ENCODE data around the gene OPHN1. TPM values are rescaled to one million over a fixed set of nuclear protein-coding genes. Genes with fewer than 3 reads are reported as not detected.

Gene OPHN1
- total RNA-seq, 2 donors from 2014 or later, result 5.0 to 5.9 TPM

DNA sequence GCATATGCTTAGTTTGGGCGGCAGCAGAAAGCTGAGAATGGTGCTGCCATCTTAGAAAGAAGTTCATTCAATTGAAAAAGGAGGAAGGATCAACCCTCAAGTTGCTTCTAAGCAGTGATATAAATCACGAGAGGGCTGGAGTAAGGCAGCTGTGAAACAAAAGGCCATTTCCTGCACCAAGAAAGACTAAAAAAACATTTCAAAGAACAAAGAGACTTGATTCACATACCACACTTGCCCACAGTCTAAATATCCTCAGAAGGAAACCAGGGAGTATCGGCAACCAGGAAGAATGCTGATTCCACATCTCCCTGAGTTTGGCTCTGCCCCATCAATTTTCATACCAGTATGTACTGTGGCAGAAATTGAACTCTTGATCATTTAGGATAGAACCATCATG is 240.1 kb downstream of the OPHN1 start:
- no peaks in the 10 kb centered on the region for H3K27me3 ChIP-seq (replicated peaks; ENCODE audit: insufficient read depth)
- DNase-seq (ENCODE audit: low spot score) (no peak), ATAC-seq (ENCODE audit: insufficient number of reproducible peaks, low FRiP score, low read depth) (no peak)
- H3K36me3 ChIP-seq, result no peaks in the 10 kb centered on the region
- TF ChIP-seq, protein P1, sequence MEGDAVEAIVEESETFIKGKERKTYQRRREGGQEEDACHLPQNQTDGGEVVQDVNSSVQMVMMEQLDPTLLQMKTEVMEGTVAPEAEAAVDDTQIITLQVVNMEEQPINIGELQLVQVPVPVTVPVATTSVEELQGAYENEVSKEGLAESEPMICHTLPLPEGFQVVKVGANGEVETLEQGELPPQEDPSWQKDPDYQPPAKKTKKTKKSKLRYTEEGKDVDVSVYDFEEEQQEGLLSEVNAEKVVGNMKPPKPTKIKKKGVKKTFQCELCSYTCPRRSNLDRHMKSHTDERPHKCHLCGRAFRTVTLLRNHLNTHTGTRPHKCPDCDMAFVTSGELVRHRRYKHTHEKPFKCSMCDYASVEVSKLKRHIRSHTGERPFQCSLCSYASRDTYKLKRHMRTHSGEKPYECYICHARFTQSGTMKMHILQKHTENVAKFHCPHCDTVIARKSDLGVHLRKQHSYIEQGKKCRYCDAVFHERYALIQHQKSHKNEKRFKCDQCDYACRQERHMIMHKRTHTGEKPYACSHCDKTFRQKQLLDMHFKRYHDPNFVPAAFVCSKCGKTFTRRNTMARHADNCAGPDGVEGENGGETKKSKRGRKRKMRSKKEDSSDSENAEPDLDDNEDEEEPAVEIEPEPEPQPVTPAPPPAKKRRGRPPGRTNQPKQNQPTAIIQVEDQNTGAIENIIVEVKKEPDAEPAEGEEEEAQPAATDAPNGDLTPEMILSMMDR (IDR thresholded peaks at IDR 0.05), result no peak
- no peak overlapping the region for H3K4me3 ChIP-seq
- H3K9me3 ChIP-seq, result no peaks in the 10 kb centered on the region
- H3K27ac ChIP-seq, result no peak overlapping the region
- H3K4me1 ChIP-seq (ENCODE audit: control insufficient read depth in 1 of 2, low read depth in 2 of 2), result no peaks in the 10 kb centered on the region

DNA sequence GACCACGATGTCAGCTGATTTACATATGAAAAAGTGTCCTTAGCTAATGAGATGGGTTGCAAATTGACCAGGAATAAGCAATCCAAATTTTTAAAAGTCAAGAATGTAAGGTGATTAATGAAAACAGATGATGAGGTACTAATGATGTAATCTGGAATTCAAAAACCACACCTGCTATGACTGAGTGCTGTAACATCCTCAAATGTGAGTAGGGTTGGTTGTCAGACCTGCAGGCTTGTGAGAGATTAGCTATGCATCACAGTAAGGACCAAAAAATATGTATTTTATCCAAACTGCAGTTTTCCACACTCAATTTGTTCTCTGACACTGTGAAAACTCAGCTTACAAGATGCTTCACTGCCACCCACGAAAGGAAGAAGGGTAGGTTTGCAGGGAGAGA is 242.5 kb downstream of the OPHN1 start:
- no peaks in the 10 kb centered on the region for H3K36me3 ChIP-seq
- H3K4me1 ChIP-seq (ENCODE audit: control insufficient read depth in 1 of 2, low read depth in 2 of 2), result no peaks in the 10 kb centered on the region
- DNase-seq (ENCODE audit: low spot score) (no peak), ATAC-seq (ENCODE audit: insufficient number of reproducible peaks, low FRiP score, low read depth) (no peak)
- no peak overlapping the region for H3K27ac ChIP-seq
- H3K9me3 ChIP-seq, result no peaks in the 10 kb centered on the region
- H3K27me3 ChIP-seq (replicated peaks; ENCODE audit: insufficient read depth), result no peaks in the 10 kb centered on the region
- TF ChIP-seq, protein P1 (IDR thresholded peaks at IDR 0.05), result no peak
- no peak overlapping the region for H3K4me3 ChIP-seq

DNA sequence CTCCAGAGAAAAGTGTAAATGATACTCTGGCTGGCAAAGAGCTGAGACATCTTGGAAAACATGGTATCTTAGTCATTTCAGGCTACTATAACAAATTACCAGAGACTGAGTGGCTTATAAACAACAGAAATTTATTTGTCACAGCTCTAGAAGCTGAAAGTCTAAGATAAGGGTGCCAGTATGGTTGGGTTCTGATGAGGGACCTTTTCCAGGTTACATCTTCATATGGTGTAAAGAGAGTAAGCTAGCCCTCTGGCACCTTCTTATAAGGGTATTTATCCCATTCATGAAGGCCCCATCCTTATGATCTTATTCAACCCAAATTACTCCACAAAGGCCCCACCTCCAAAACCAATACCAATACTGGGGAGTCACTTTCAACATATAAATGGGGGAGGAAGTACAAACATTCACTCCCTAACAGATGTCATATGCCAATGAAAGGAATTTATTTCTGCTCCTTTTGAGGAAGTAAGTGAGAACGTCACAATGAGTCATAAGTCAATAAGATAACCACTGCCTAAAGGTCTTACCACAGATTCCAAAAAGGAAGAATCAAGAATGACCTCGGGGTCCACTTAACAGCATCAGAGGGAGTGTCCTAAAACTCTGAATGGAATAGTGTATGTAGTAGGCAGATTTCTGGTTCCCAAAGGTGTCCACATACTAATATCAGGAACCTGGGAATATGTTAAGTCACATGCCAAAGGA is 246.6 kb downstream of the OPHN1 start:
- Histone ChIP-seq H3K4me3 (no peak overlapping the region), H3K9me3 (no peaks in the 10 kb centered on the region), H3K36me3 (no peaks in the 10 kb centered on the region), H3K27me3 (replicated peaks; ENCODE audit: insufficient read depth) (no peaks in the 10 kb centered on the region), H3K27ac (no peak overlapping the region), H3K4me1 (ENCODE audit: control insufficient read depth in 1 of 2, low read depth in 2 of 2) (no peaks in the 10 kb centered on the region)
- TF ChIP-seq, protein P1 (IDR thresholded peaks at IDR 0.05), result no peak
- ATAC-seq (ENCODE audit: insufficient number of reproducible peaks, low FRiP score, low read depth), result no peak
- DNase-seq (ENCODE audit: low spot score), result no peak

DNA sequence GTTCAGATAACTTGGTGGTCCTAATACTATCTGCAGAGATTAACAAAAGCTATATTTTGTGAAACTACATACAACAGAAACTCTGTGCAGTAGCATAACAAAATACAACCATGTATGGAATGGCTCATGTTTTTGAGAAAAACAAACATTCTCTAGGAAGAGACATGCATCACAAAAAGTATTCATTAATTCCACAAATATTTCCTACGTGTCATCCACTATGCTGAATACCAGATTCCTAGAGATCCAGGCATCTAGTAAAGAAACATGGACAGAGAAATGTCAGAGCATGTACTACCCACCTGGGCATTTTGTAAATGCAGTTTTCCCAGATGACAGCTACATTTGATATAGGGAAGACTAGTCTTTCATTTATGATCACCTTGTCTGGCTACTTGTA is 248.1 kb downstream of the OPHN1 start:
- no peak for DNase-seq (ENCODE audit: low spot score)
- no peak overlapping the region for H3K27ac ChIP-seq
- ATAC-seq (ENCODE audit: insufficient number of reproducible peaks, low FRiP score, low read depth), result no peak
- no peak overlapping the region for H3K4me3 ChIP-seq
- H3K36me3 ChIP-seq, result no peaks in the 10 kb centered on the region
- TF ChIP-seq, protein P1 (IDR thresholded peaks at IDR 0.05), result no peak
- H3K9me3 ChIP-seq, result no peaks in the 10 kb centered on the region
- no peaks in the 10 kb centered on the region for H3K4me1 ChIP-seq (ENCODE audit: control insufficient read depth in 1 of 2, low read depth in 2 of 2)
- H3K27me3 ChIP-seq (replicated peaks; ENCODE audit: insufficient read depth), result no peaks in the 10 kb centered on the region

DNA sequence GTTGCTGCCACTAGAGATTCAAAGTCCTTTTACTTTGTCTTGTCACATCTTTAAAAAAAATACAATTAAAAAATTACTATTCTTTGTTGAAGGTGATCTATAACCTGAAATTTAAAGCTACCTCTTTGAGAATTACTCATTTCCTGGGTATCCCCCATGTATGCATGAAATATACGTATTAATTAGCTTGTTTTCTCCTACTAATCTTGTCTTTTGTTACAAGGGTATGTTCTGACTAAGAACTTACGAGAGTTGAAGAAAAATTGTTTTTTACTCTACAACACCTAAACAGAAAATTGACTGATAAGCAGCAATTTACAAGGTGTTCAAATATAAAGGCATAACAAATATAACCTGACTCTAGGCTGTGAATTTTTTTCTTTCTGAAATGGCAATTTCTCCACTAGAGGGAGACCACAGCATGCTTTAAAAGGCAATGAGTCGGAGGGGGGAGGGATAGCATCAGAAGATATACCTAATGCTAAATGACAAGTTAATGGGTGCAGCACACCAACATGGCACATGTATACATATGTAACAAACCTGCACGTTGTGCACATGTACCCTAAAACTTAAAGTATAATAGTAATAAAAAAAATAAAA is 249.6 kb downstream of the OPHN1 start:
- H3K4me3 ChIP-seq, result no peak overlapping the region
- H3K4me1 ChIP-seq (ENCODE audit: control insufficient read depth in 1 of 2, low read depth in 2 of 2), result no peaks in the 10 kb centered on the region
- ATAC-seq (ENCODE audit: insufficient number of reproducible peaks, low FRiP score, low read depth), result no peak
- H3K9me3 ChIP-seq, result no peaks in the 10 kb centered on the region
- H3K36me3 ChIP-seq, result no peaks in the 10 kb centered on the region
- H3K27ac ChIP-seq, result no peak overlapping the region
- no peaks in the 10 kb centered on the region for H3K27me3 ChIP-seq (replicated peaks; ENCODE audit: insufficient read depth)
- DNase-seq (ENCODE audit: low spot score), result no peak
- TF ChIP-seq, protein P1 (IDR thresholded peaks at IDR 0.05), result no peak
